NCI-H1930 (cell line): ENCODE data around the gene KPNB1.

Experiments
- DNase-seq, 2 experiments: peaks; one replicate each; lab custom pipeline; 2025; lab: John Stamatoyannopoulos, UW

The KPNB1 gene

DNA sequence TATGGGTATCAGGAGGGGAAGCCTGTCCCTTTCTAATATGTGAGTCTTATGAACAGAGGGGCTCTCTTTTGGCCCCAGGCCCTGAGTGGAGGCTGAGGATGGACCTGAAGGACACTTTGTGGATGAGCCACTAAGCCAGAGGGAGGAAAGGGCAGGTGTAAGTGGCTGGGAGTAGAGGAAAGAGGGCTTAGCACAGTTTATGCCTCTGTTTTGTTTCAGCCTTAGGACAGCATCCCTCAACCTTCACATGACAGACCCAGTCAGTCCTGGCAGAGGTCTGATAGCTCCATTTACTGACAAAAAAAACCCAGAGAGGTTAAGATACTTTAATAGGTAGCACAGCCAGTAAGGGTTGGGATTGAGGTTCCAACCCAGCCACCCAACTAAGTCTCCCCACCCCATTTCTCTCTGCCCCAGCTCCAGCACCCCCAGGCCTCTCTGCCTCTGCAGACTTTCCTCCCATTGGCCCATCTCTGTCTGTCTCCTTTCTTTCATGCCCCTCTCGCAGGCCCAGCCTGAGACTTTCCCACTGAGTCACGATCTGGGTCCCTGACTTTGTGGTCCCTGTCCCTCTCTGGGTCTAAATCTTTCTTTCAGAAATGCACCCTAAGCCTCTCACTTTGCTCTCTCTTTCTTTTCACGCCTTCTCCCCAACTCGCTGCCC, 78.6 kb downstream of the KPNB1 start:
- DNase-seq = no peak

- DNase-seq = no peak
Measured at GRCh38 chr17:47729476-47729875, 79.8 kb downstream of the KPNB1 start.

GRCh38 chr17:47730681-47731080, 81.0 kb downstream of the KPNB1 start:
- no peak for DNase-seq

DNA sequence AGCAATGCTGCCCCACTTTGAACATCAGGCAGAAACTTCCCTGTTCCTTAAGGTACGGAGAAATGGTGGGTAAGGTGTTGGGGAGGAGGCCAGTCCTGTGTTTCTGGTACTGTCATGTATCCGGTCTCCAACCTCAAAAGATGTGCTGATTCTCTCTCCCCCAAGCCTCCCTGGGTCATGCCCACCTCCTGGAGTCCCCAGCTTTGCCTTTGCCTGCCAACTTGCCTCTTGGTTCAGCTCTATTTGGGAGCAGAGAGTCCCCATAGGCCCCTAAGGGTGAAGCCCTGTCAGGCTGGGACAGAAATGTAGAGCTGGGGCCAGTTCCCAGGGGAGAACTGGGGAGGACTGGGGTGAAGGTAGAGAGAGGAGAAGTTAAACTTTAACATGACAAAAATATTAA, 81.7 kb downstream of the KPNB1 start:
- no peak for DNase-seq

GRCh38 chr17:47732399-47733046, 82.8 kb downstream of the KPNB1 start:
- DNase-seq = no peak

GRCh38 chr17:47733047-47733673, 83.4 kb downstream of the KPNB1 start, which contains the start of gene TBX21:
TSS of gene TBX21 (plus strand) at chr17:47733236. CDS start at chr17:47733455, 219 bp downstream.
- DNase-seq = peak; percentile 50 to 71

DNA sequence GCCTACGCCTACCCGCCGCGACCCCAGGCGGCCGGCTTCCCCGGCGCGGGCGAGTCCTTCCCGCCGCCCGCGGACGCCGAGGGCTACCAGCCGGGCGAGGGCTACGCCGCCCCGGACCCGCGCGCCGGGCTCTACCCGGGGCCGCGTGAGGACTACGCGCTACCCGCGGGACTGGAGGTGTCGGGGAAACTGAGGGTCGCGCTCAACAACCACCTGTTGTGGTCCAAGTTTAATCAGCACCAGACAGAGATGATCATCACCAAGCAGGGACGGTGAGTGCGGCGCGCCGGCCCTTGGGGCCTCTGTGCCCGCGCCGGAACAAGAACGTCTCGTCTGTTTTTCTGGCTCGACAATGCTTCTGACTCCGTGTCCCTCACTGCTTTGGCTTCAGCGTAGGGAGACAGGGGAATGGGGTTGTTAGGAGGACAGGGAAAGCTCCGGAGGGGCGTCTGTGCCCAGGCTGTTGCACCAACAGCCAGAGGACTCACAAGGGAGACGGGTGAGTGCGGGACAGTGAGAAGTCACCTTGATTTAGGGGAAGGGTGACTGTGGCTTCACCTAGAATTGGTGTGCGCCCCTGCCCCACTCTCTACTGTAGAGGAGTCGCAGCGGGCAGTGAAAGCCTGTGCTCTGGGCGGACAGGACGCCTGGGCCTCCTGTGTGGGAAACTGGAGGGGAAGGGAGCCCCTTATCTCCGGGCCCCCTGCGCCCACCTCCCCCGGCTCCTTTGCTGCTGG, 84.1 kb downstream of the KPNB1 start:
- DNase-seq = no peak

DNA sequence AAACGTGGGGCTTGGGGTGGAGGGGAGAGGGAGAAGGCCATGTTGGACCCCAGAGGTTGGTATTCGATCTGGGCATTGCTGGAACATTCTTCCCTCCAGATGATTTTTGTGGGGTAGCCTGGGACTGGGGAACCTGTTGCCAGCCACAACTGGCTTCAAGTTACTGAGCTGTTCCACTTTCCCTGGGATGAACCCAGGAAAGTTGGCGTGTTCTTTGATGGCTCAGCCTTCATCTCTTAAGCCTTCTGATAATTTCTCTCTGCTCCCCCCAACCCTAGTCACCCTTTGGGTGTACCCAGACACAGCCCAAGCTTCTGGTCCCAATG, 85.4 kb downstream of the KPNB1 start:
- no peak for DNase-seq
